HEK293 (cell line): ENCODE results near the gene FRMD4B.

Experiments used
- CTCF ChIA-PET: fragments of 350-600 bp; formaldehyde crosslinking; extraction: SDS; loops from one replicate; lab custom pipeline; 2021; ENCODE audit warnings: antibody characterized with exemption; lab: Yijun Ruan, JAX
- POLR2A ChIA-PET: fragments of 300-600 bp; formaldehyde crosslinking; extraction: SDS; loops from one replicate; lab custom pipeline; 2020; ENCODE audit warnings: antibody characterized with exemption, inconsistent platforms; lab: Yijun Ruan, JAX
- H3K27ac ChIP-seq: fragments of 200-500 bp; sonication (Bioruptor generic); 2 replicates; pipeline ENCODE4 v1.5.1; 2014; ENCODE audit warnings: low read depth, low read length, control low read depth, inconsistent platforms; ENCODE audit errors: extremely low read depth
- H3K36me3 ChIP-seq, 2 experiments: fragments of 200-500 bp in 1 of 2; sonication (Bioruptor generic) in 1 of 2; 1 replicate in 1 of 2; 2 replicates in 1 of 2; pipeline ENCODE4 v1.5.1; 2014 to 2017; ENCODE audit warnings: inconsistent platforms in 2 of 2, low read length in 2 of 2; ENCODE audit not compliant: control insufficient read depth in 2 of 2, insufficient read depth in 1 of 2
- H3K4me1 ChIP-seq: fragments of 200-500 bp; sonication (Bioruptor generic); 2 replicates; pipeline ENCODE4 v1.5.1; 2014; ENCODE audit warnings: mild to moderate bottlenecking, low read length, inconsistent platforms; ENCODE audit not compliant: control insufficient read depth, insufficient read depth
- H3K4me3 ChIP-seq: 2 replicates; pipeline ENCODE4 v1.5.1; 2011; ENCODE audit warnings: low read depth, mild to moderate bottlenecking, control low read depth, low read length, moderate library complexity
- H3K9me3 ChIP-seq: fragments of 200-500 bp; sonication (Bioruptor generic); 2 replicates; pipeline ENCODE4 v1.5.1; 2014; ENCODE audit warnings: low read depth, low read length, inconsistent platforms; ENCODE audit not compliant: control insufficient read depth, insufficient read depth
- BCL6B ChIP-seq: fragments of 450-650 bp; formaldehyde crosslinking; IDR thresholded peaks from 2 replicates; pipeline ENCODE4 v1.5.1; 2017; ENCODE audit warnings: missing biosample characterization, missing genetic modification characterization
- FEZF1 ChIP-seq: fragments of 450-650 bp; formaldehyde crosslinking; IDR thresholded peaks from 2 replicates; pipeline ENCODE4 v1.5.1; 2016; ENCODE audit warnings: missing biosample characterization, missing genetic modification characterization
- INSM2 ChIP-seq: fragments of 450-650 bp; formaldehyde crosslinking; IDR thresholded peaks from 2 replicates; pipeline ENCODE4 v1.5.1; 2016; ENCODE audit warnings: missing biosample characterization, missing genetic modification characterization
- MYNN ChIP-seq: fragments of 450-650 bp; formaldehyde crosslinking; IDR thresholded peaks from 2 replicates; pipeline ENCODE4 v1.5.1; 2016; ENCODE audit warnings: missing biosample characterization, missing genetic modification characterization, borderline replicate concordance
- OSR2 ChIP-seq: fragments of 450-650 bp; formaldehyde crosslinking; IDR thresholded peaks from 2 replicates; pipeline ENCODE4 v1.5.1; 2016; ENCODE audit warnings: missing biosample characterization, missing genetic modification characterization
- PATZ1 ChIP-seq: fragments of 450-650 bp; formaldehyde crosslinking; IDR thresholded peaks from 2 replicates; pipeline ENCODE4 v1.5.1; 2016; ENCODE audit warnings: missing biosample characterization, missing genetic modification characterization
- SP3 ChIP-seq: fragments of 450-650 bp; formaldehyde crosslinking; IDR thresholded peaks from 2 replicates; pipeline ENCODE4 v1.5.1; 2016; ENCODE audit warnings: missing biosample characterization, missing genetic modification characterization
- WT1 ChIP-seq: fragments of 450-650 bp; formaldehyde crosslinking; IDR thresholded peaks from 2 replicates; pipeline ENCODE4 v1.5.1; 2016; ENCODE audit warnings: missing biosample characterization, missing genetic modification characterization
- ZBTB17 ChIP-seq: fragments of 450-650 bp; formaldehyde crosslinking; IDR thresholded peaks from 2 replicates; pipeline ENCODE4 v1.5.1; 2016; ENCODE audit warnings: missing biosample characterization, missing genetic modification characterization
- ZBTB20 ChIP-seq: fragments of 450-650 bp; formaldehyde crosslinking; IDR thresholded peaks from 2 replicates; pipeline ENCODE4 v1.5.1; 2016; ENCODE audit warnings: missing biosample characterization, missing genetic modification characterization
- ZNF132 ChIP-seq: fragments of 450-650 bp; formaldehyde crosslinking; IDR thresholded peaks from 2 replicates; pipeline ENCODE4 v1.5.1; 2017; ENCODE audit warnings: missing biosample characterization, missing genetic modification characterization, borderline replicate concordance
- ZNF157 ChIP-seq: fragments of 450-650 bp; formaldehyde crosslinking; IDR thresholded peaks from 2 replicates; pipeline ENCODE4 v1.5.1; 2016; ENCODE audit warnings: missing biosample characterization, missing genetic modification characterization
- ZNF202 ChIP-seq: fragments of 450-650 bp; formaldehyde crosslinking; IDR thresholded peaks from 2 replicates; pipeline ENCODE4 v1.5.1; 2016; ENCODE audit warnings: missing biosample characterization, missing genetic modification characterization, borderline replicate concordance
- ZNF24 ChIP-seq: fragments of 450-650 bp; formaldehyde crosslinking; IDR thresholded peaks from 2 replicates; pipeline ENCODE4 v1.5.1; 2016; ENCODE audit warnings: missing biosample characterization, missing genetic modification characterization
- ZNF311 ChIP-seq: fragments of 450-650 bp; formaldehyde crosslinking; IDR thresholded peaks from 2 replicates; pipeline ENCODE4 v1.5.1; 2017; ENCODE audit warnings: missing biosample characterization, missing genetic modification characterization, borderline replicate concordance
- ZNF324 ChIP-seq: fragments of 450-650 bp; formaldehyde crosslinking; IDR thresholded peaks from 2 replicates; pipeline ENCODE4 v1.5.1; 2016; ENCODE audit warnings: missing biosample characterization, missing genetic modification characterization
- ZNF404 ChIP-seq: fragments of 450-650 bp; formaldehyde crosslinking; IDR thresholded peaks from 2 replicates; pipeline ENCODE4 v1.5.1; 2017; ENCODE audit warnings: missing biosample characterization, missing genetic modification characterization
- ZNF530 ChIP-seq: fragments of 450-650 bp; formaldehyde crosslinking; IDR thresholded peaks from 2 replicates; pipeline ENCODE4 v1.5.1; 2016; ENCODE audit warnings: low read depth, missing biosample characterization, missing genetic modification characterization
- ZNF701 ChIP-seq: fragments of 450-650 bp; formaldehyde crosslinking; IDR thresholded peaks from 2 replicates; pipeline ENCODE4 v1.5.1; 2016; ENCODE audit warnings: missing biosample characterization, missing genetic modification characterization
- ZSCAN16 ChIP-seq: fragments of 450-650 bp; formaldehyde crosslinking; IDR thresholded peaks from 2 replicates; pipeline ENCODE4 v1.5.1; 2016; ENCODE audit warnings: missing biosample characterization, missing genetic modification characterization
- ZXDB ChIP-seq: fragments of 450-650 bp; formaldehyde crosslinking; IDR thresholded peaks from 2 replicates; pipeline ENCODE4 v1.5.1; 2016; ENCODE audit warnings: missing biosample characterization, missing genetic modification characterization

FRMD4B gene

GRCh38 chr3:69292959-69293574 is 92.8 kb downstream of the FRMD4B start (continued):
- TF ChIP-seq ZNF530 (tag by site-specific recombination) = no peak
- no peak for TF ChIP-seq ZNF132 (tag by site-specific recombination)
- TF ChIP-seq OSR2 (tag by site-specific recombination) = no peak

GRCh38 chr3:69292185-69292584 is 93.7 kb downstream of the FRMD4B start:
- H3K4me3 ChIP-seq = no peak overlapping the region
- H3K27ac ChIP-seq = no peak overlapping the region
- TF ChIP-seq ZBTB20 (tag by site-specific recombination) (0 out of 2 replicates have a peak, but pooled peaks have one; percentile 39), ZNF202 (no peak)
- ChIA-PET CTCF (interaction anchor here (1.1 kb wide), 1 partner anchor 131 kb away, joined by 4 read pairs; no protein-coding TSS in a partner anchor), POLR2A (no interaction called here)
- no peaks in the 10 kb centered on the region for H3K36me3 ChIP-seq
- no peaks in the 10 kb centered on the region for H3K9me3 ChIP-seq
- H3K4me1 ChIP-seq = peaks cover 13% of the 10 kb centered on the region

- POLR2A ChIA-PET = no interaction called here
- no peak overlapping the region for H3K27ac ChIP-seq
- CTCF ChIA-PET = no interaction called here
- no peaks in the 10 kb centered on the region for H3K9me3 ChIP-seq
- H3K36me3 ChIP-seq = no peaks in the 10 kb centered on the region
- TF ChIP-seq MYNN (tag by site-specific recombination) (no peak), ZNF157 (tag by site-specific recombination) (no peak), ZXDB (no peak), ZSCAN16 (no peak), INSM2 (tag by site-specific recombination) (no peak), FEZF1 (tag by site-specific recombination) (no peak), ZNF24 (tag by site-specific recombination) (no peak), ZNF701 (tag by site-specific recombination) (no peak), BCL6B (tag by site-specific recombination) (no peak), ZNF324 (tag by site-specific recombination) (no peak), ZBTB17 (tag by site-specific recombination) (no peak), SP3 (no peak), PATZ1 (tag by site-specific recombination) (no peak), WT1 (tag by site-specific recombination) (no peak), ZNF311 (tag by site-specific recombination) (no peak), ZNF404 (no peak)
- TF ChIP-seq, all 188 proteins: peak for 0
- no peak overlapping the region for H3K4me3 ChIP-seq
- H3K4me1 ChIP-seq = peaks cover 13% of the 10 kb centered on the region
These were observed 95.5 kb downstream of the FRMD4B start for GRCh38 chr3:69290430-69290829.
